ENCODE measurements around the gene KCND3.

KCND3 gene

DNA sequence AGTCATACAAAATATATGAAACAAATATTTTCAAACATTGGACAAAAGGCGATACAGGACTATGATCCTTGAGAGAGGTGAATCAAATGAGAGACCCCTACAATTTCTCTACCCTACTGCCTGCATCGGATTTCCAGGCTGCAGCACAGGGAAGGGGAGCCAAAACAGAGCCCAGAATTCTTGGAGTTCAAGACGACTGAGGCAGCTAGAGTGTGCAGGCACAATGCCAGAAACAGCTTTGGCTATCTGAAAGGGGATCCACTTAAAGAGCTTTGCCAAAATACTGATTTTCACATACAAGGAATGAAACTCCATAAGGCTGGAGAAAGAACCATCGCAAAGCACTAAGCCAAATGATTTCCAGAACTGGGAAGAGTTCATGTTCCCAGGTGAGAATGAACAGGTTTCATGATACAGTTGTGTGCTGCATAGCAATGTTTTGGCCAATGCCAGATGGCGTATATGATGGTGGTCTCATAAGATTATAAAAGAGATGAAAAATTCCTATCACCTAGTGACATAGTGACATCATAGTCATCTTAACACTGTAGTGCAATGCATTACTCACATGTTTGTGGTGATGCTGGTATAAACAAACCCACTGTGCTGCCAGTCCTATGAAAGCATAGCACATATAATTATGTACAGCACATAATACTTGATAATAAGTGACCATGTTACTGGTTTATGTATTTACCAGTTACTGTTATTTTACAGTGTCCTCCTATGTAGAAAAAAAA lies 77.5 kb downstream of the KCND3 start:
- DNase-seq (ENCODE audit: low read depth) = no peak

DNA sequence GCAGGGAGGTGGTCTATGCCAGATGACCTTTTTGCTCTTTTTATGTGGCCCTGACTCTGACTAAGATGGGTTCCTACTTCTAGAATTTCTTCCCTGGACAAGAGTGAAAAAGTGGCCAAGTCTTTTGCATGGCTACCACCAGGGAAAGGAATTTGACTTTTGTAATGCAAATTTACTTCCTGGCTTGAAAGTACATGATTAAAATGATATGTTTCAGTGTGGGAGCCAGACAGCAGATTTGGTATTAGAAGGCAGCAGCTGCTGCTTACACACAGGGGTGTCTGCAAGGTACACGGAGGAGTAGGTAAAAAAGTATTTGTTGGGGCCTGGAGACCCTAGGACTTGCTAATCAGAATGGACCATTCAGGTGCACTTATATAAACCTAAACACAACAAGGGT lies 78.4 kb downstream of the KCND3 start:
- DNase-seq (ENCODE audit: low read depth) = no peak

DNA sequence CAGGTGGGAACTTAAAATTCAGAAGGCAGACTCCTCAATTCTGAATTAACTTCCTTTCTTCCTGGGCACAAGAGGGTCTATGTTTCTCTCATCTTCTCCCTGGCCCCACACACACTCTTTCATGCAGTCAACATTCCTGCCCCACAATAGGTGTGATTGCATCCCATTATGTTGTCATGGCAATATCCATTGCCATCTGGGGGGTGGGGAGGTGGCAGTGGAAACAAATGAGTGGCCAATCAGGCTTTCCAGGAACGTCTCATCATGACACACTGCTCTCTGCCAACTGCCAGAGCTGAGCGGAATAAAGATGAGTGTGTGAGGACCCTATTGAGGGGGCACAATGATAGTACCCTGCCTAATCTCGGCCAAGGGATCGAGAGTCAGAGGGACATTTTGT lies 80.4 kb downstream of the KCND3 start:
- no peak for DNase-seq (ENCODE audit: low read depth)

DNA sequence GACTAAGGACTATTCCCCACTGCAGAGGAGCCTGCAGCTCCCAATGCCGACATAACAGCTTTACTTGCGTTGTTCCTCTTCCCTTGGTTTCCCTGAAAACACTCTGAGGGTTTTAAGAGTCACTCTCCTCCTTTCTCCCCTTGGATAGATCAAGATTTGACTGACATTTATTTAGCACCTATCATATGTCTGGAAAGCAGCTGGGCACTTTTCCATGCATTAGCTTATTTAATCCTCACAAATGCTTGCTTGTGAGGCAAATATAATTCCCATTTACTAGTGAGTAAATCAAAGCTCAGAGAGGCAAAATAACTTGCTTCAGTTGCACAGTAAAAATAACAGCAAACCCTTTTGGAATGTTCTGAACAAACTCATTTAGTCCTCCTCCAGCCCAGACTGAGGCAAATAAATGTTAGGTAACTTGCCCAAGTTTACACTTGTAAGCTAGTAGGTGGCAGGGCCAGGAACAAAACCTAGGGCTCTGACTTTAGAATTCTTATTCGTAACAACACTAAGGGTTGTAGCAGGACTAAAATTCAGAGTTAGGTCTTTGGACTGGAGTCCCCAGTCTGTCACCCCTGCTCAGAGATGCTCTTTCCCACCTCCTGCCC lies 81.4 kb downstream of the KCND3 start:
- no peak for DNase-seq (ENCODE audit: low read depth)

DNA sequence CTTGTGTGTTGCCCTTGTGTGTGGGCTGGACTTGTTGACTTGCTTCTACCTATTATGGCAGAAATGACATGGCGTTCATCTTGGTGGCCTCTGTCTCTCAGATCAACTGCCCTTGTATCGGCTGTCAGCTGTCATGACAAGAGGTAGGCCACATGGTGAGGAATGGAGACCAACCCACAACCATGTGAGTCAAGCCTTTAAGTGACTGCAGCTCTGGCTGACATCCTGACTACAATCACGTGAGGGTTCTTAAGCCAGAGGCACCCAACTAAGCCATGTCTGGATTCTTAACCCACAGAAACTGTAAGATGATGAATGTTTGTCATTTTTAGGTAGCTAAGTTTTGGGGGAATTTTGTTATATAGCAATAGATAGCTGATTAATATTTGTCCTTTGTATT lies 82.1 kb downstream of the KCND3 start:
- DNase-seq (ENCODE audit: low read depth) = no peak

DNA sequence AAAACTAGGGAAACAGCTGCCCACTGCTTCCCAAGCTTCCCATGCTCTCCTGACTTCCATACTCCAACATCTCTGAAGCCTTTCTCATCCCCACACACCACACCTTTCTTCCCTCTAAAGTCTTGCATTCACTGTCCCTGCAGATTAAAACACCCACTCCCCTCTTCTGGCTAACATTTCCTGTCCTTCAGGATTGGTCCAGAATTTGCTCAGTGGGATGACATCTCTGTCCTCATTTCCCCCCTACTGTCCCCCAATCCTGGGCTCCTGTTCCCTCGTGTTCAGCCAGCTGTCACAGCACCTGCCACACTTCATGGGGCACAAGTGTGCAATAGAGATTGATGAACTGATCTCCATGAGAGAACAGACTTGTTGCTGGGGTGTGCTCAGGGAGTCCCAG lies 82.7 kb downstream of the KCND3 start:
- DNase-seq (ENCODE audit: low read depth) = no peak

DNA sequence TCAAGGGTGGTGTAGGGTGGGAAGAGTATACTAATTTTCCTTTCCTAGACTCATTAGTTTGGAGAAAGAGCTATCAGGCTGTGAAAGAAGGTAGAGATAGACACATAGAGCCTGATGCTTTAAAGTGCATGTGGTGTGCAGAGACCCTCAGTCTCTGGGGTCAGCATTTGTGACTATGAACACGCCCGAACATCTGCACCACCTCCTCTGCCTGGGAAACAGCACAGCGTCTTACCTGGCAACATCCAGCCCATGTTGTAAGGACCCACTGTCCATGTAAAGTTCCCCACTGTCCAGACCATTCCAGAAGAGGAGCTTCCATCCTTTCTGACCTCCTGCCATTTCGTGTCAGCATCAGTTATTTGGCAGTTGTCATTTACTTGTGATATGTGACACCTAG lies 83.4 kb downstream of the KCND3 start:
- DNase-seq (ENCODE audit: low read depth) = no peak

DNA sequence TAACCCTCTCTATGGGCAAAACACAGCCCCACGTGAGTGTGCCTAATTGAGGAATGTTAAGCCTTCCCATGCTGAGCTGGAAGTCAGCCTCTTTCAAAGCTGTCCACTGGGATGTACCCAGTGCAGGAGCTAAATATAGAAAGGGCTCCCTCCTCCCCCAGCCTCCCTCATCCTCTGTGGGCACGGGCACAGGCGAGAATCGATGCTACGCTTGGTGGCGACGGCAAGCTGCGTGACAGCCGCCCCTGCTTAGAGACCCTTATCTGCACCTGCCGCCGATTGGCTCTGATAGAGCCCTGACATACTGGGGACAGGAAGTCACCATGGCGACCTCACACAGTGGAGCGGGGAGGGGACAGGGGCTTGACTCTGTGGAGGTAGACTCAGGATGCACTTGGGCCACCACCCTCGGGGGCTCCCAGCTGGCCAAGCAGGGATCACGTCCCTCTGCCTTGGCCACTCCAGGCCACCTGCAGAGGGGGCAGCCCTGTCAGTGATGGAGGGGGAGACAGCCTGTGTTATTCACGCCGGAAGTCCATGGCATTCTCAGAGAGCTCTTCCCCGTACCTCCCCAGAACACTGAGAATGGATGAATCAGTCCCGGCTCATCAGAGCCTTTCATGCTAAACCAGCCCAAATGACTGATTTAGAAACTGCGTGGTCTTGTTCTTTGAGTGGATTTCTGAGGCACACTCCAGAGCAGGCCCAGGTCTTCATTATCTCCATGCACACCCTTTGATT lies 84.8 kb downstream of the KCND3 start:
- no peak for DNase-seq (ENCODE audit: low read depth)

DNA sequence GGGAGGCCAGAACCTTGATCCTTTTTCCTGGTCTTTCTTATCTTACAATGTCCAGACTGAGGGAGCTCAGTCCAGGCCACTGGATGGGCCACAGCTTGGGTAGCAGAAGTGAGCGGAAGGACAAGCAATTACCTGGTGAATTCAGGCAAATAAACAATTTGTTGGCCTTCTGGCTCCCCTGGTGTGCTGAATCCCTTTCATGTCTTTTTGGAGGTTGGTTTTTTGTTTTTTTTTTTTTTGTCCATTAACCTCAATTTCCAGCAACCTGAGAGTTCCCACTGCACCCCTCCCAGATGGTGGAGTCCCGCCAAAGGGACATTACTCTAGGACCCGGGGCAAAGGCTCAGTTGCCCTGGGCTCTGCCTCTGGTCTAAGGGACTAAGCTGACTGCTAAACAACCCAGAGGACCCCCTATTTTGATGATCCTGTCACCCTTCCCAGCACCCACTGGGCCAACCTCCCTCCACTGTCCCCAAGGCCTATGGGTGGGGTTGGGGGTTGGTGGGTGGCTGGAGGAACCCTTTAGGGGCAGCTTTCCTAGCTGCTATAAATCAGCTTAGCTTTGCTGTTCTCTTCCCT lies 85.5 kb downstream of the KCND3 start:
- no peak for DNase-seq (ENCODE audit: low read depth)

DNA sequence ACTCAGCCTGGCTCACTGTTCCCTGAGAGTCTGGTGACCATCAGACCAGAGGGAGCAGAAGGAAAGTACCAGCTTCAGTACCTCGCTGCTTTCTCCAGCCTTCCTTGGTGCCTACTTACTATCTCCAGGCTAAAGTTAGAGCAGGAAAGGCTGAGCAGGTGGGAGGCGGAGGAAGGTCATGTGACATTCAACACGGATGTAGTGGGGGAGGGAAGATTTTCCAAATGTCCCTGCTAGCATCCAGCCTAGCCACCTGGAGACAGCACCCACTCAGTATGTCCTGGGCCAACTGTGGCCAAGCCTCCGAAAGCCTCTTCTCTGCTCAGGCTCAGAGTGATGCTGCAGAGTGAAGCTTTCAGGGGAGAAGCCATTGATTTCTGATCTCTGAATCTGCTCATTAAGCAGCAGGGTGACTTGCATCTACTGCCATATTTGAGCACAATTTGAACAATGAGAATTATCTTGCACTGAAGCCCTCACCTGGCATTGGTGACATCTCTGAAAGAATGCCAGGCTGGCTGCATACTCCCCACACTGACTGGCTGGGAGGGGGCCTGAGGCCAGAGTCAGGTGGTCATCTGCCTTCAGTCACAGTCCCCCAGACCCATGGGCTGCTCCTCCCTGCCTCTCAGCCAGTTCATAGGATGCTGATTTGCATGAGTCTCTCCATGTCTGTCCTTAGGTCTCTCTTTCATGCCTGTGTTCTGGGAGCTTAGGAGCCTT lies 86.2 kb downstream of the KCND3 start:
- no peak for DNase-seq (ENCODE audit: low read depth)

DNA sequence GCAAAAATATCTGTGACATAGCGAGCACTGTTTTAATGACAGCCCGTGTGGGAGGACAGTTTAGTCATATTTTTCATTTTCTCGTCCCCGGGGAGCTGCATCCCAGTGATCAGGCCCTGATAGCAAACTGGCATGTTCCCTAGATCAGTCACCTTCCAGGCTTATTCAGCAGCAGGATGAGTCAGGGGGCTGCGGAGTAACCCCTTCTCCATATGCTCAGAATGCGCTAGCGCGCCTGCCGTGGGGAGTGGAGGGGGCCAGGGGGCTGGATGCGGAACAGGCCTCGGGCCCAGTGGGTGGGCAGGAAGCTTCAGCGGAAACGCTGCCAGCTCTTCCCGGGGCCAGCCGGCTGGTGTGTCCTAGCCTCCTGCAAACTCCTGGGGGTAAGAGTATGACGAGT lies 94.0 kb downstream of the KCND3 start:
- no peak for DNase-seq (ENCODE audit: low read depth)

DNA sequence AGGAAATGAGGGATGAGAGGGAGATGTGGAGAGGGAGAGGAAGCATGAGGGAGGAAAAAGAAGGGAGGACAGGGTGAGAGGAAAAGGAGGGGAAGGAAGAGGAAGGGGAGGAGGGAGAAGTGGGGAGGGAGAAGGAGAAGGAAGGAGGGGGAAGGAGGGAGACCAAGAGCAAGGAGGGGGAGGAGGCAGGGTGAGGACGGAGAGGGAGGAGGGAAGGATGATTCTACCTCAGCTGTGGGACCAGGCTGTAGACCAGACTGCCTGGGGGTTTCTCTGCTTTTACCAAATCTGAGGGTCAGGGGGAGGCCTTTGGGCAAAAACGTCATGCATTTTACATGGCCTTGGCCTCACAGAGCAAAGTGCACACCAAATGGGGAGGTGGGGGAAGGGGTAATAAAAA lies 94.5 kb downstream of the KCND3 start:
- no peak for DNase-seq (ENCODE audit: low read depth)

DNA sequence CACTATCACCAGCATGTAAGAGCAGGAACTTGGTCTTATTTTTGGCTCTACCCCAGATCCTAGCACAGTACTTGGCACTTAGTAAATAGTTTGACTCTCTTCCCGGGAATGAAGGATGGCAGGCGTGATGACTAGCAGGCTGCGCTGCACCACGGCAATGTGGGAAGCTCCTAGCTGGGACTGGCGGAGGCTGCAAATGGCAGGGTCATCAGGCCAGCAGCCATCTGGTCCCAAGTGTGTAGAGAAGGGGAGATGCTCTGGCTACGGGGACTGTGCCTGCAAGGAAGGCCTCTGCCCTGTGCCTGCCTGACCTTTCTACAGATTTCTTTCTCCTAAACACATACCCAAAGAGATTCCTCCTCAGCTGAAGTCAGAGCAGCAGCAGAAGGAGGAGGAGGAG lies 95.0 kb downstream of the KCND3 start:
- DNase-seq (ENCODE audit: low read depth) = no peak

DNA sequence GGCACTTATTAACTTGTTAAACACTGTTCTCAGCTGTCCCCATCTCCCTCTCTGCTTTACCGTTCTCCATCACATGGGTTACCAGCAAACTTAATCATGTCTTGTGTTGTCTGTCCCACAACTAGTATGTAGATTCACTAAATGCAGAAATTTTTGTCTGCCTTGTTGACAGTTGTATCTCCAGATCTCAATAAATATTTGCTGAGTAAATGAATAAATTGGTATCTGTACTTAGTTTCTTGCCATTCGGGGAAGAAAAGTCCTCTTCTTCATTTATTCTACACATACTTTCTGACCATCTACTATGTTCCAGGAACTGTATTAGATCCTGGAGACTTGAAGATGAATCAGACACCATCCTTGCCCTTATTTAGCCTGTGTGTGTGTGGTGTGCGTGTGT lies 97.9 kb downstream of the KCND3 start:
- DNase-seq (ENCODE audit: low read depth) = no peak

DNA sequence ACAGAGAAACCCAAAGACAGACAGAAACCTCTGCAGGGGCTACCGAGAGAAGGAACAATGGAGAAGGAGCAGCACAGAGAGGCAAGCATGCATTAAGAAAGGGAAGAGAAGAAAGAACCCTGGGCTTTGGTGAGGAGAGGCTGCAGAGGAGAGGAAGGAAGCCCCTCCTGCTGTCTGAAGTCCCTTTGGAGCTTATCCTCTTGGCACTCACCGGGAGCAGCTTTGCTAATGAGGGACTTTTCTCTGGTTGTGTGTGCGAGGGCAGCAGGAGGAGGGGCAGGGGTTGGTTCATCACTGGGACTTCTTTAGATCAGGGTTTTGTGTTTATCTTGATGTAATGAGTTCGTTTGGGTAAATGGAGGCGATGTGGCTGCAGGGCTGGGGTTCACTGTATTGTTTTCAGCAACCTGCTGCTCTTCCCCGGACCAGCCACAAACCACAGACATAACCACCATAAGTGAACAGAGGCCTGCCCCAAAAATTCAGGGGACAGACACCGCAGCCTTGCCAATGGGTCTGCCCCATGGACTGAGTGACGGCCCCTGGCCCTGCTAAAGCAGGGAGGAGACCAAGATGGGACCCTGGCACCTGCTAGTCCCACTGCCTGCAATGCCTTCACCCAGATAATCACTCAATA lies 100.6 kb downstream of the KCND3 start:
- no peak for DNase-seq (ENCODE audit: low read depth)

DNA sequence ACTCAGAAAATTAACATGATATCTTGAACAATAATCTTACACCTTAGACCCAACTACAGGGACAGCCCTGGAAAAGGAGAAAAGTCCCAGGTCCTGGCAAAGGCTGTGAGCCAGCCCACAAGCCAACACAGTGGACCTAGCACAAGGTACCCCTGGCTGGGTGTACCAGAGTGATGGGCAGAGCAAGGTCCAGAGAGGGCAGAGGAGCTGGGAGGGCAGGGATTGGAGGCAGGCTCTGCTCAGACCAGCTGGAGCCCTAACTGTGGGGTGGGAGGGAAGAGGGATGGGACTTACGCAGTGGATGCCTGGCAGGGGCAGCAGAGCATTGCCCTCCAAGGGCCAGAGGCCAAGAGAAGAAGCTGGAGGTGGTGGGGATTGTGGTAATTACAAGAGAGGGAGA lies 101.6 kb downstream of the KCND3 start:
- no peak for DNase-seq (ENCODE audit: low read depth)

DNA sequence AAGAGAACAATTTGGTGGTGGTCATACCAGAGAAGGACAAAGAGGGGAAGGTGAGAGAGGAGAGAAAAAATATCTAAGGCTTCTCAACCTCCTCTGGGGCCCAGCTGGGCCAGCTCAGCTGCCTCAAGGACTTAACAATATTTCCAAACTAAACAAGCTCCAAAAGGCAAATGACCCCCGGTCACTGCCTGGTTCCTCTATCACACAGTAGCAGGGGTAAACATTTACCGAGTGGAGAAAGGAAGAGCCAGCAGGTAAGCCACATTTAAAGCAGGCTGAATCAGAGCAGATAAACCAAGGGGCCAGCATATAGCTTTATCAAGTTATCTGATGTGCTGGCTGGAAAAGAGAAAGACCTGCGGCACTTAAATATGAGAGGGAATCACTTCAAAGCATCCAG lies 102.1 kb downstream of the KCND3 start:
- DNase-seq (ENCODE audit: low read depth) = no peak

DNA sequence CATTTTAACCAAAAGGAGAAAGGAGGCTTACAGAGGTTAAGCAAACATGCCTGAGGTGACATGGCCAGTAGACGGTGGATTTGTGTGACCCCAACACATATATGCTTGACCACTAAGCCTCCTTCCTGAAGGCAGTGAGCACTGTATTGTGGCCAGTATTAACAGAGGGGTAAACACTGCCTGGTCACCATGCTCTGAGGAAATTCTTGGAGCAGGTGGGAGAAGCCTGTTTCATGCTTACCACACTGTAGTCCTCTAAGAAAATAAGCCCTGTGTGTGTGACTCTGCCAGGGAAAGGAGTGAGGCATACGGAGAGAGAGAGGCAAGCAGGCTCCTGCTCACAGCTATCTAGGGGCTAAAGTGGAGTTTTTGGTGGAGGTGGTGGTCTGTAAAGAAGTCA lies 102.7 kb downstream of the KCND3 start:
- DNase-seq (ENCODE audit: low read depth) = no peak

DNA sequence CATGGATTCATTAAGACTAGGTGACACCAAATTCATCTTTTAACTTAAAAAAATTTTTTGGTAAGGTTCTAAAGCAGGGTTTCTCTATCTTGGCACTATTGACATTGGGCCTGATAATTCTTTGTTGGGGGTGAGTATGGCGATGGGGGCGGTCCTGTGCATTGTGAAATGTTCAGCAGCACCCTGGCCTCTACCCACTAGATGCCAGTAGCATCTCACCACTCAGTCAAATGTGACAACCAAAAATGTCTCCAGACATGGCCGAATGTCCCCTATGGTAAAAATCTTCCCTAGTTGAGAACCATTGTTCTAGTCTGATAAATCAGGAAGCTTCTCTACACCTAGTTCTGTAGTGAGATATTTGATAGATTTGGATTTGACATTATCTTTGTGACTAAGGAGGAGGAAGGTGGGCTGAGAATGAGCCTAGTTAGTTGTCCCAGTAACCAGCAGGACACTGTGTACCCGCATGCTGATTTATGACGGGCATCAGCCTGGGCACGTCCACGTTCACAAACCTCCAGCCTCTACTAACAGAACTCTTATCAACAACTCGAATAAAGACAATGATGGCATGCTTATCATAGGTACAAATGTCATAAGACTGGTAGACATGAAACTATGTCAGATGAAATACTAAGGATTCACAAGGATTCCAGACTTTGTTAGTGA lies 104.6 kb downstream of the KCND3 start:
- no peak for DNase-seq (ENCODE audit: low read depth)

DNA sequence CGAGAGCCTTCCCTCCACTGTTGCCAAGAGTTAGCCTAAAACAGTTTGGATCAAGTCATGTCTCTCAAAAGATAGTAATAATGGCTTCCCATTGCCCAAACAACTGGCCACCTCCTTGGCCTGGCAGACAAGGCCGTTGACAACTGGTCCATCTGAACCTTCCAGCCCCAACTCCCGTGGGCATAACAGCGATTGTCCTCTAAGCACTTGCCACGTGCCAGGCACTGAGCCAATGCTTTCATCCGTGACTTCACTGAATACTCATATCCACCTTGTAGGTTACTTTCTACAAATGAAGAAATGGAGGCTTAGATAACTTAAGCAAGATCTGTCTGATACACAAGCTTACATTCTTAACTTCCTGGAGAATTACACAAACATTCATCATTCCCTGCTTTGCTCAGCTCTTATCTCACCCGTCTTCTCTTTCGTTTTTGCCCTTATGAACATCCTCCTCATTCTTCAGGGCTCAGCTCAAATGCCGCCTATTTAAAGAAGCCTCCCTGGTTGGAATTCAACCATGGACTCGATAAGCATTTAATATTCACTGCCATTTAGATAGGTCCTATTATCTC lies 106.4 kb downstream of the KCND3 start:
- no peak for DNase-seq (ENCODE audit: low read depth)

DNA sequence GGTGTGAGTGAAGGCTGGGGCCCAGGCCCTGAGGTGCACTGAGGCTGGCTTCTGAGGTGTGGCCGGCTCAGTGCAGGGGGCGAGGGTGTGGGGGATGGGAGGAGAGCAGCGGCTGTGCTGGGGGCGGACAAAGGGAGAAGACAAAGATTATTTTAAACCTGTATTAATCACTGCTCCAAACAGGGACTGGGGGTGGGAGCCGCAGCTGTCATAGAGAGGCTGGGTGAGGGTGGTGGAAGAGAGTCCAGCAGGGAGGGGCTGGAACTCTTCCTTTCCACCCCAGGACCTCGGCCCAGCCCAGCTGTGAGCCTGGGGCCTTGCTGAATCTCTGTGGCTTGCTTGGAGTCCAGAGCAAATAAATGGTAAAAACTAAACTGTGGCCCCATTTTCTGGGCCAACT lies 106.9 kb downstream of the KCND3 start:
- no peak for DNase-seq (ENCODE audit: low read depth)
